ENCODE measurements around the gene EIF4EBP2. TPM values are rescaled to one million over a fixed set of nuclear protein-coding genes. Genes with fewer than 3 reads are reported as not detected.
A peak's percentile ranks its signal among the peaks of the same experiment; 100 is the strongest.

Gene EIF4EBP2
- total and polyA plus RNA-seq, 2 of the 13 experiments (the other 11 are each of a cell fraction or from before 2014, with no cell fraction given) = 16.9 to 22.0 TPM

DNA sequence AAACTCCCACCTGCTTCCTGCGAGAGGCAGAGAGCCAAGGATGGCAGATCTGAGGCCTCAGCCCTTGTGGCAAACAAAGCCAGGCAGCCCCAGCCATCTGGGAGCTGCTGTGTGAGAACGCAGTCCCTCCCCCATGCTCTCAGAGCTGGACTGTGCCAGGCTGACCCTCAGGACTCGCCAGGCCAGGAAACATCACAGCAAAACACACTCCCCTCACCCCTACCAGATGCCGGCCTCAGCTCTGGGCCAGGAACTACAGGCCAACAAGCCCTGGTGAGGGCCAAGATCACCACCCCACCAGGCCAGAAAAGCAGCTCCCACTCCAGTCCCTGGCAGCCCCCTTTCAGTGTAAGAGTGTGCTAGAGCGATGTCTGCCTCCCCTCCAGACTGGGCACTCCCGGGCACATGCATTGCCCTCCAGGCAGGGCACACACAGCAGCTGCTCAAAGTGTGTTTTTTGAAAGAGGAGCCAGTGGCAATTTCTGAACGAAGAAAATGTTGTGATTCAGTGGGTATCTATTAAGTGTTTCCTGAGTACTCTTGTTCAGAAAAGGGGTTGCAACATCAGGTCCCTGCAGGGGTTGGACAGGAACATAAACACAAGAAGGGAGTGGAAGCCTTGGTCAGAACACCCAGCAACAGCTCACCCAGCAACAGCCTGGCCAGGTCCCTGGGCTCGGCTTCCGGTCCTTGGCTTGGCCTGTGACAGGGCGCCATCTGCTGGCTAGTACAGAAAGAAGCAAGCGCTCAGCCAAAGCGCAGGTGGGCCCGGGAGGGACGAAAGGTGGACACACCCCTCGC is 39.8 kb upstream of the EIF4EBP2 start (continued):
- TF ChIP-seq ZNF670 (CRISPR knock-in tag; IDR thresholded peaks at IDR 0.05; ENCODE audit: borderline replicate concordance) (no peak), ZNF616 (CRISPR knock-in tag; IDR thresholded peaks at IDR 0.05; ENCODE audit: low read depth) (no peak), NR2F6 (IDR thresholded peaks at IDR 0.05) (no peak), NR2F6 (CRISPR knock-in tag; IDR thresholded peaks at IDR 0.05) (peak; percentile 44; the same call in 1 of the 2 replicates), ZBTB38 (CRISPR knock-in tag; IDR thresholded peaks at IDR 0.05) (peak; percentile 59), ZFP90 (CRISPR knock-in tag; IDR thresholded peaks at IDR 0.05; ENCODE audit: borderline replicate concordance) (no peak), ZBTB8A (CRISPR knock-in tag; IDR thresholded peaks at IDR 0.05; ENCODE audit: borderline replicate concordance, low read depth) (no peak), ISL2 (CRISPR knock-in tag; IDR thresholded peaks at IDR 0.05) (no peak), ZNF274 (CRISPR knock-in tag; IDR thresholded peaks at IDR 0.05) (no peak; the same call in 1 of the 2 replicates), ZNF343 (CRISPR knock-in tag; IDR thresholded peaks at IDR 0.05) (0 out of 2 replicates have a peak, but pooled peaks have one; percentile 36), SRSF1 (optimal IDR thresholded peaks at IDR 0.05; ENCODE audit: low read depth, low read length) (no peak), ZC3H13 (CRISPR knock-in tag; IDR thresholded peaks at IDR 0.05) (no peak), SNRNP70 (IDR thresholded peaks at IDR 0.05; ENCODE audit: low read depth, low read length) (no peak)
- TF ChIP-seq, protein P1, sequence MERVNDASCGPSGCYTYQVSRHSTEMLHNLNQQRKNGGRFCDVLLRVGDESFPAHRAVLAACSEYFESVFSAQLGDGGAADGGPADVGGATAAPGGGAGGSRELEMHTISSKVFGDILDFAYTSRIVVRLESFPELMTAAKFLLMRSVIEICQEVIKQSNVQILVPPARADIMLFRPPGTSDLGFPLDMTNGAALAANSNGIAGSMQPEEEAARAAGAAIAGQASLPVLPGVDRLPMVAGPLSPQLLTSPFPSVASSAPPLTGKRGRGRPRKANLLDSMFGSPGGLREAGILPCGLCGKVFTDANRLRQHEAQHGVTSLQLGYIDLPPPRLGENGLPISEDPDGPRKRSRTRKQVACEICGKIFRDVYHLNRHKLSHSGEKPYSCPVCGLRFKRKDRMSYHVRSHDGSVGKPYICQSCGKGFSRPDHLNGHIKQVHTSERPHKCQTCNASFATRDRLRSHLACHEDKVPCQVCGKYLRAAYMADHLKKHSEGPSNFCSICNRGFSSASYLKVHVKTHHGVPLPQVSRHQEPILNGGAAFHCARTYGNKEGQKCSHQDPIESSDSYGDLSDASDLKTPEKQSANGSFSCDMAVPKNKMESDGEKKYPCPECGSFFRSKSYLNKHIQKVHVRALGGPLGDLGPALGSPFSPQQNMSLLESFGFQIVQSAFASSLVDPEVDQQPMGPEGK (CRISPR knock-in tag; IDR thresholded peaks at IDR 0.05) = peak; percentile 51
- TF ChIP-seq, protein P2, sequence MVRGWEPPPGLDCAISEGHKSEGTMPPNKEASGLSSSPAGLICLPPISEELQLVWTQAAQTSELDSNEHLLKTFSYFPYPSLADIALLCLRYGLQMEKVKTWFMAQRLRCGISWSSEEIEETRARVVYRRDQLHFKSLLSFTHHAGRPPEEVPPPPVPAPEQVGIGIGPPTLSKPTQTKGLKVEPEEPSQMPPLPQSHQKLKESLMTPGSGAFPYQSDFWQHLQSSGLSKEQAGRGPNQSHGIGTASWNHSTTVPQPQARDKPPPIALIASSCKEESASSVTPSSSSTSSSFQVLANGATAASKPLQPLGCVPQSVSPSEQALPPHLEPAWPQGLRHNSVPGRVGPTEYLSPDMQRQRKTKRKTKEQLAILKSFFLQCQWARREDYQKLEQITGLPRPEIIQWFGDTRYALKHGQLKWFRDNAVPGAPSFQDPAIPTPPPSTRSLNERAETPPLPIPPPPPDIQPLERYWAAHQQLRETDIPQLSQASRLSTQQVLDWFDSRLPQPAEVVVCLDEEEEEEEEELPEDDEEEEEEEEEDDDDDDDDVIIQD (CRISPR knock-in tag; IDR thresholded peaks at IDR 0.05; ENCODE audit: low read depth) = 0 out of 2 replicates have a peak, but pooled peaks have one; percentile 24
- TF ChIP-seq, protein P3, sequence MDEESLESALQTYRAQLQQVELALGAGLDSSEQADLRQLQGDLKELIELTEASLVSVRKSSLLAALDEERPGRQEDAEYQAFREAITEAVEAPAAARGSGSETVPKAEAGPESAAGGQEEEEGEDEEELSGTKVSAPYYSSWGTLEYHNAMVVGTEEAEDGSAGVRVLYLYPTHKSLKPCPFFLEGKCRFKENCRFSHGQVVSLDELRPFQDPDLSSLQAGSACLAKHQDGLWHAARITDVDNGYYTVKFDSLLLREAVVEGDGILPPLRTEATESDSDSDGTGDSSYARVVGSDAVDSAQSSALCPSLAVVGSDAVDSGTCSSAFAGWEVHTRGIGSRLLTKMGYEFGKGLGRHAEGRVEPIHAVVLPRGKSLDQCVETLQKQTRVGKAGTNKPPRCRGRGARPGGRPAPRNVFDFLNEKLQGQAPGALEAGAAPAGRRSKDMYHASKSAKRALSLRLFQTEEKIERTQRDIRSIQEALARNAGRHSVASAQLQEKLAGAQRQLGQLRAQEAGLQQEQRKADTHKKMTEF (CRISPR knock-in tag; IDR thresholded peaks at IDR 0.05) = peak; percentile 45; the same call in 1 of the 2 replicates
- TF ChIP-seq, protein P4, sequence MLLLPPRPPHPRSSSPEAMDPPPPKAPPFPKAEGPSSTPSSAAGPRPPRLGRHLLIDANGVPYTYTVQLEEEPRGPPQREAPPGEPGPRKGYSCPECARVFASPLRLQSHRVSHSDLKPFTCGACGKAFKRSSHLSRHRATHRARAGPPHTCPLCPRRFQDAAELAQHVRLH (CRISPR knock-in tag; IDR thresholded peaks at IDR 0.05; ENCODE audit: borderline replicate concordance, low read depth) = no peak
- TF ChIP-seq, protein P5, sequence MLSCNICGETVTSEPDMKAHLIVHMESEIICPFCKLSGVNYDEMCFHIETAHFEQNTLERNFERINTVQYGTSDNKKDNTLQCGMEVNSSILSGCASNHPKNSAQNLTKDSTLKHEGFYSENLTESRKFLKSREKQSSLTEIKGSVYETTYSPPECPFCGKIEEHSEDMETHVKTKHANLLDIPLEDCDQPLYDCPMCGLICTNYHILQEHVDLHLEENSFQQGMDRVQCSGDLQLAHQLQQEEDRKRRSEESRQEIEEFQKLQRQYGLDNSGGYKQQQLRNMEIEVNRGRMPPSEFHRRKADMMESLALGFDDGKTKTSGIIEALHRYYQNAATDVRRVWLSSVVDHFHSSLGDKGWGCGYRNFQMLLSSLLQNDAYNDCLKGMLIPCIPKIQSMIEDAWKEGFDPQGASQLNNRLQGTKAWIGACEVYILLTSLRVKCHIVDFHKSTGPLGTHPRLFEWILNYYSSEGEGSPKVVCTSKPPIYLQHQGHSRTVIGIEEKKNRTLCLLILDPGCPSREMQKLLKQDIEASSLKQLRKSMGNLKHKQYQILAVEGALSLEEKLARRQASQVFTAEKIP (CRISPR knock-in tag; IDR thresholded peaks at IDR 0.05; ENCODE audit: borderline replicate concordance) = no peak
- TF ChIP-seq, protein P6, sequence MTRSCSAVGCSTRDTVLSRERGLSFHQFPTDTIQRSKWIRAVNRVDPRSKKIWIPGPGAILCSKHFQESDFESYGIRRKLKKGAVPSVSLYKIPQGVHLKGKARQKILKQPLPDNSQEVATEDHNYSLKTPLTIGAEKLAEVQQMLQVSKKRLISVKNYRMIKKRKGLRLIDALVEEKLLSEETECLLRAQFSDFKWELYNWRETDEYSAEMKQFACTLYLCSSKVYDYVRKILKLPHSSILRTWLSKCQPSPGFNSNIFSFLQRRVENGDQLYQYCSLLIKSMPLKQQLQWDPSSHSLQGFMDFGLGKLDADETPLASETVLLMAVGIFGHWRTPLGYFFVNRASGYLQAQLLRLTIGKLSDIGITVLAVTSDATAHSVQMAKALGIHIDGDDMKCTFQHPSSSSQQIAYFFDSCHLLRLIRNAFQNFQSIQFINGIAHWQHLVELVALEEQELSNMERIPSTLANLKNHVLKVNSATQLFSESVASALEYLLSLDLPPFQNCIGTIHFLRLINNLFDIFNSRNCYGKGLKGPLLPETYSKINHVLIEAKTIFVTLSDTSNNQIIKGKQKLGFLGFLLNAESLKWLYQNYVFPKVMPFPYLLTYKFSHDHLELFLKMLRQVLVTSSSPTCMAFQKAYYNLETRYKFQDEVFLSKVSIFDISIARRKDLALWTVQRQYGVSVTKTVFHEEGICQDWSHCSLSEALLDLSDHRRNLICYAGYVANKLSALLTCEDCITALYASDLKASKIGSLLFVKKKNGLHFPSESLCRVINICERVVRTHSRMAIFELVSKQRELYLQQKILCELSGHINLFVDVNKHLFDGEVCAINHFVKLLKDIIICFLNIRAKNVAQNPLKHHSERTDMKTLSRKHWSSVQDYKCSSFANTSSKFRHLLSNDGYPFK (CRISPR knock-in tag; IDR thresholded peaks at IDR 0.05; ENCODE audit: borderline replicate concordance) = peak; percentile 50; the same call in 1 of the 2 replicates
